Thoracic aorta (tissue), 2 donors: ENCODE data around the gene TNFRSF14. TPM values are rescaled to one million over a fixed set of nuclear protein-coding genes. Genes with fewer than 3 reads are reported as not detected.

Source experiments
- ATAC-seq: fragments of 150-250 bp; one replicate; pipeline ENCODE4 v1.8.0; 2017; ENCODE audit warnings: low read depth; ENCODE audit not compliant: insufficient number of reproducible peaks, low FRiP score
- DNase-seq: peaks from one replicate; pipeline ENCODE4 v3.0.0-alpha.2; 2020; ENCODE audit warnings: low spot score
- H3K27ac ChIP-seq, 2 donors: fragments of 200-600 bp; sonication (generic); 1 replicate in 1 of 2; 2 replicates in 1 of 2; pipeline ENCODE4 v1.5.1; 2016; ENCODE audit warnings: mild to moderate bottlenecking in 2 of 2, moderate library complexity in 2 of 2
- H3K27me3 ChIP-seq: fragments of 200-600 bp; sonication (generic); replicated peaks from 2 replicates; pipeline ENCODE4 v1.6.0; 2016; ENCODE audit warnings: mild to moderate bottlenecking; ENCODE audit not compliant: insufficient read depth
- H3K36me3 ChIP-seq: fragments of 200-600 bp; sonication (generic); one replicate; pipeline ENCODE4 v1.5.1; 2016
- H3K4me1 ChIP-seq, 2 donors: fragments of 200-600 bp; sonication (generic); 1 replicate in 1 of 2; 2 replicates in 1 of 2; pipeline versions ENCODE4 v1.5.1 to v1.6.0; 2016; ENCODE audit warnings: low read depth in 2 of 2, mild to moderate bottlenecking in 1 of 2; ENCODE audit not compliant: control insufficient read depth in 1 of 2
- H3K4me3 ChIP-seq: fragments of 200-600 bp; sonication (generic); 2 replicates; pipeline ENCODE4 v1.5.1; 2016; ENCODE audit warnings: mild to moderate bottlenecking
- H3K9me3 ChIP-seq: fragments of 200-600 bp; sonication (generic); 2 replicates; pipeline ENCODE4 v1.5.1; 2016
- total RNA-seq, 2 donors: library from RNA; depleted of rRNA; stranded (reverse); fragments of >200 nt; gene quantifications; one replicate each; pipeline versions ENCODE4 v1.1.0 to v1.2.3, GENCODE V29; 2016
- TF ChIP-seq, protein P1 (sequence below): fragments of 200-600 bp; sonication (generic); IDR thresholded peaks from one replicate; pipeline ENCODE4 v1.5.1; 2019; ENCODE audit warnings: antibody characterized with exemption

TNFRSF14 gene
- total RNA-seq, 2 donors from 2014 or later: 29.6 to 55.6 TPM

DNA sequence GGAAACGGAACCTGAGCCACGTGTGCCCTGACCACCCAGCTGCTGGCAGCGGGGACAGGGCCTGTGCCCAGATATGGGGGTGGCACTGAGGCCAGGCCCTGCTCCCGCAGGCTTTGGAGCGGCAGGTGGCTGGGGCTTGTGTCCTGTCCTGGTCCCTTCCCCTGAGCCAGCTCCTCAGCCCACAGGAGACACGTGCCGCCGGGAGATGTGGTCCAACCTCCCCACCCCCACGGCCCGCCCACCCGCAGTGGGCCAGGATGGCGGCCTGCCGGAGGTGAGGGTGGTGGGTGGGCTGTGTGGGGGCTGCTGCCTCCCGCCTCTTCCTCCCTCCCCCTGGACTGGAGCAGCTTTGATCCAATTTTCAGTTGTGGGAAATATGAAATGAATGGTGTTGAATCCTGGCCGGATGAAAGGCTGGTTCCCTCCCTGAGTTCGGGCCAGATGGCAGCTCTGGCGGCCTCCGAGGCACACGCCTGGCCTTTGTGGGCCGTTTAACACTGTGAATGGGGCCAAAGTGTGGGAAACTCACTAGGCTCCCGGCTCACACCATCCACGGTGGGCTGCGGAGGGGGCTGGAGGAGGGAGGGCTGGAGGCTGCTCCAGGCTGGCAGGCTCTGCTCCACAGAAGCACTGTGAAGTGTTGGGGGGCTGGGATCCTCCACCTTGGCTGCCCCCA lies 23.5 kb upstream of the TNFRSF14 start:
- H3K9me3 ChIP-seq: no peaks in the 10 kb centered on the region
- no peak overlapping the region for H3K4me3 ChIP-seq
- H3K4me1 ChIP-seq: peaks cover 30 to 48% of the 10 kb centered on the region in 2 donors
- no peak for ATAC-seq
- DNase-seq: no peak
- no peaks in the 10 kb centered on the region for H3K27me3 ChIP-seq
- TF ChIP-seq, protein P1, sequence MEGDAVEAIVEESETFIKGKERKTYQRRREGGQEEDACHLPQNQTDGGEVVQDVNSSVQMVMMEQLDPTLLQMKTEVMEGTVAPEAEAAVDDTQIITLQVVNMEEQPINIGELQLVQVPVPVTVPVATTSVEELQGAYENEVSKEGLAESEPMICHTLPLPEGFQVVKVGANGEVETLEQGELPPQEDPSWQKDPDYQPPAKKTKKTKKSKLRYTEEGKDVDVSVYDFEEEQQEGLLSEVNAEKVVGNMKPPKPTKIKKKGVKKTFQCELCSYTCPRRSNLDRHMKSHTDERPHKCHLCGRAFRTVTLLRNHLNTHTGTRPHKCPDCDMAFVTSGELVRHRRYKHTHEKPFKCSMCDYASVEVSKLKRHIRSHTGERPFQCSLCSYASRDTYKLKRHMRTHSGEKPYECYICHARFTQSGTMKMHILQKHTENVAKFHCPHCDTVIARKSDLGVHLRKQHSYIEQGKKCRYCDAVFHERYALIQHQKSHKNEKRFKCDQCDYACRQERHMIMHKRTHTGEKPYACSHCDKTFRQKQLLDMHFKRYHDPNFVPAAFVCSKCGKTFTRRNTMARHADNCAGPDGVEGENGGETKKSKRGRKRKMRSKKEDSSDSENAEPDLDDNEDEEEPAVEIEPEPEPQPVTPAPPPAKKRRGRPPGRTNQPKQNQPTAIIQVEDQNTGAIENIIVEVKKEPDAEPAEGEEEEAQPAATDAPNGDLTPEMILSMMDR: no peak
- no peaks in the 10 kb centered on the region for H3K36me3 ChIP-seq
- no peak overlapping the region for H3K27ac ChIP-seq

GRCh38 chr1:2533365-2533764 lies 22.8 kb upstream of the TNFRSF14 start:
- Histone ChIP-seq H3K9me3 (no peaks in the 10 kb centered on the region), H3K27ac (no peak overlapping the region), H3K27me3 (no peaks in the 10 kb centered on the region), H3K36me3 (no peaks in the 10 kb centered on the region), H3K4me3 (no peak overlapping the region), H3K4me1 (peaks cover 22 to 41% of the 10 kb centered on the region in 2 donors)
- no peak for DNase-seq
- ATAC-seq: no peak
- TF ChIP-seq, protein P1: no peak

DNA sequence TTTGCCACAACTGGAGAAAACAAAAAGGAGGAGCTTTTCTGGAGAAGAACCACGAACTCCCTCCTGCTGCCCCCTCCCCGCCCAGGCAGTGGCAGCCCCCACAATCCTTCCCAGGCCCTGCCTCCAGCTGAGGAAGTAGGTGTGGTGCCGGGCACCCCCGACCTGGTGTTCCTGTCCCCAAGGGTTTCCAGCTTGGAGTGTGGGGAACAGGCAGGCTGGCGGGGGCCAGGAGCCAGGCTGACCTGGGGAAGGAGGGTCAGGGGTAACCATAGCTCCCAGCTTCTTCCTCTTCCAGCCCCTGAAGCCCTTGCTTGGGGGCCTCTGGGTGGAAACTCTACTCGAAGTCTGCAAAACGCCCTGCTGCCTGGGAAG lies 21.9 kb upstream of the TNFRSF14 start:
- no peak for ATAC-seq
- DNase-seq: no peak
- Histone ChIP-seq H3K27me3 (no peaks in the 10 kb centered on the region), H3K27ac (no peak overlapping the region), H3K4me1 (peaks cover 14 to 32% of the 10 kb centered on the region in 2 donors), H3K36me3 (no peaks in the 10 kb centered on the region), H3K9me3 (no peaks in the 10 kb centered on the region), H3K4me3 (no peak overlapping the region)
- TF ChIP-seq, protein P1: no peak

- no peaks in the 10 kb centered on the region for H3K9me3 ChIP-seq
- TF ChIP-seq, protein P1: no peak
- H3K36me3 ChIP-seq: no peaks in the 10 kb centered on the region
- DNase-seq (no peak), ATAC-seq (no peak)
- no peak overlapping the region for H3K4me3 ChIP-seq
- no peaks in the 10 kb centered on the region for H3K27me3 ChIP-seq
- H3K27ac ChIP-seq: no peak overlapping the region
- H3K4me1 ChIP-seq: peaks cover 12 to 28% of the 10 kb centered on the region in 2 donors
Measured at GRCh38 chr1:2534687-2535441, 21.3 kb upstream of the TNFRSF14 start.

- DNase-seq: no peak
- ATAC-seq: no peak
- Histone ChIP-seq H3K4me3 (no peak overlapping the region), H3K36me3 (no peaks in the 10 kb centered on the region), H3K4me1 (peaks cover 10 to 22% of the 10 kb centered on the region in 2 donors), H3K9me3 (no peaks in the 10 kb centered on the region), H3K27ac (no peak overlapping the region), H3K27me3 (no peaks in the 10 kb centered on the region)
- TF ChIP-seq, protein P1: no peak
Measured at GRCh38 chr1:2535455-2535854, 20.7 kb upstream of the TNFRSF14 start.
